Natural killer cell (primary cell): ENCODE results near the gene PKP4. TPM values are rescaled to one million over a fixed set of nuclear protein-coding genes. Genes with fewer than 3 reads are reported as not detected.

Experiments used
- ATAC-seq, 3 donors: fragments of 150-1000 bp in 2 of 3; fragments of 200-7000 bp in 1 of 3; cut with Tn5 transposase; 1 replicate in 1 of 3; 2 replicates in 2 of 3; pipeline ENCODE4 v1.10.0; 2021; ENCODE audit warnings: mild to moderate bottlenecking in 2 of 3, moderate library complexity in 2 of 3
- DNase-seq, 2 donors: peaks; one replicate each; pipeline versions ENCODE4 v3.0.0 to v3.0.0-alpha.2; 2013 to 2021; ENCODE audit warnings: mixed read lengths in 1 of 2
- H3K27ac ChIP-seq: one replicate; pipeline ENCODE4 v1.5.1; 2013; ENCODE audit warnings: mild to moderate bottlenecking, low read length
- H3K27me3 ChIP-seq: one replicate; pipeline ENCODE4 v1.6.1; 2013; ENCODE audit warnings: low read length; ENCODE audit not compliant: control insufficient read depth, insufficient read depth
- H3K36me3 ChIP-seq: one replicate; pipeline ENCODE4 v1.6.1; 2013; ENCODE audit warnings: low read length; ENCODE audit not compliant: control insufficient read depth, insufficient read depth
- H3K4me1 ChIP-seq: one replicate; pipeline ENCODE4 v1.6.1; 2013; ENCODE audit warnings: low read length; ENCODE audit not compliant: control insufficient read depth, insufficient read depth
- H3K4me3 ChIP-seq: one replicate; pipeline ENCODE4 v1.5.1; 2013; ENCODE audit warnings: low read length
- H3K9me3 ChIP-seq: one replicate; pipeline ENCODE4 v1.6.1; 2013; ENCODE audit warnings: low read length; ENCODE audit not compliant: control insufficient read depth, insufficient read depth
- H3K27ac Mint-ChIP-seq, 2 donors: one replicate each; pipeline ENCODE4 v1.8.0; 2022; ENCODE audit warnings: mild to moderate bottlenecking in 2 of 2, mixed read lengths in 2 of 2, moderate library complexity in 1 of 2
- H3K27me3 Mint-ChIP-seq, 2 donors: one replicate each; pipeline ENCODE4 v1.8.0; 2022; ENCODE audit warnings: low read depth in 2 of 2, mixed read lengths in 2 of 2
- H3K36me3 Mint-ChIP-seq: one replicate; pipeline ENCODE4 v1.8.0; 2022; ENCODE audit warnings: mixed read lengths
- H3K4me1 Mint-ChIP-seq, 2 donors: one replicate each; pipeline ENCODE4 v1.8.0; 2022; ENCODE audit warnings: mixed read lengths in 2 of 2
- H3K4me3 Mint-ChIP-seq: one replicate; pipeline ENCODE4 v1.8.0; 2022; ENCODE audit warnings: mild to moderate bottlenecking, moderate library complexity, mixed read lengths
- H3K9me3 Mint-ChIP-seq, 2 donors: one replicate each; pipeline ENCODE4 v1.8.0; 2022; ENCODE audit warnings: mixed read lengths in 2 of 2
- WGBS: methylation state at CpG from one replicate; pipeline ENCODE4 v1.1.7; 2013; ENCODE audit warnings: missing lambda C conversion rate; ENCODE audit not compliant: insufficient coverage; 5-methylcytosine and 5-hydroxymethylcytosine counted together
- intact Hi-C: fragments of 100-400 bp; cut with micrococcal nuclease; formaldehyde crosslinking; loops from one replicate; pipeline ENCODE4 v1.14.2; 2022
- total RNA-seq, 4 donors: library from RNA; stranded (reverse); fragments of 120-200 nt in 1 of 4; gene quantifications; one replicate each; pipeline versions ENCODE4 v1.2.3 to v1.2.4, GENCODE V29; 2013 to 2022
- TF ChIP-seq, protein P1 (sequence below): fragments of 200-600 bp; IDR thresholded peaks from one replicate; pipeline ENCODE4 v1.8.0; 2022; ENCODE audit warnings: antibody characterized with exemption

Gene PKP4
- total RNA-seq, 3 donors from 2014 or later (not counting 1 experiment from before 2014, with no cell fraction given): 5.9 to 8.4 (median 7.2) TPM

DNA sequence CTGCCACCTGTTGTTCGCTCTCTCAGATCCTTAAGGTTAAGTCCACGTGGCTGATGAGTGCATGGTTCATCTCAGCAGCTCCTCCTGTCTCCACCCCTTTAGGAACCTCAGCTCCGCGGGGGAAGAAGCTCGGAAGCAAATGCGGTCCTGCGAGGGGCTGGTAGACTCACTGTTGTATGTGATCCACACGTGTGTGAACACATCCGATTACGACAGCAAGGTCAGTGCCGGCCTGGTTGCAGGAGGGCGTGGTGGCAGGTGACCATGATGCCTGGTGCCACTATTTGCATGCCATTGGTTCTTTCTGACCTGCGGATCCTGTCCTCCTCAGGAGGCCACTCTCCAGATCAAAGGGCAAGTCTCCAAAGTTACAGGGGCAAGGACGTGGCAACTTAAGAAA is 204.5 kb downstream of the PKP4 start:
- Mint-ChIP-seq H3K27me3 (no peaks in the 10 kb centered on the region), H3K4me1 (no peaks in the 10 kb centered on the region), H3K9me3 (no peaks in the 10 kb centered on the region), H3K27ac (no peak overlapping the region), H3K36me3 (no peaks in the 10 kb centered on the region), H3K4me3 (no peak overlapping the region)
- intact Hi-C loops: no loop called here
- ATAC-seq (no peak), DNase-seq (no peak)
- Histone ChIP-seq H3K9me3 (no peaks in the 10 kb centered on the region), H3K27ac (no peak overlapping the region), H3K4me1 (no peaks in the 10 kb centered on the region), H3K4me3 (no peak overlapping the region), H3K27me3 (no peaks in the 10 kb centered on the region), H3K36me3 (no peaks in the 10 kb centered on the region)
- WGBS: 96% methylated on average over 14 of the region's 14 CpGs
- TF ChIP-seq, protein P1, sequence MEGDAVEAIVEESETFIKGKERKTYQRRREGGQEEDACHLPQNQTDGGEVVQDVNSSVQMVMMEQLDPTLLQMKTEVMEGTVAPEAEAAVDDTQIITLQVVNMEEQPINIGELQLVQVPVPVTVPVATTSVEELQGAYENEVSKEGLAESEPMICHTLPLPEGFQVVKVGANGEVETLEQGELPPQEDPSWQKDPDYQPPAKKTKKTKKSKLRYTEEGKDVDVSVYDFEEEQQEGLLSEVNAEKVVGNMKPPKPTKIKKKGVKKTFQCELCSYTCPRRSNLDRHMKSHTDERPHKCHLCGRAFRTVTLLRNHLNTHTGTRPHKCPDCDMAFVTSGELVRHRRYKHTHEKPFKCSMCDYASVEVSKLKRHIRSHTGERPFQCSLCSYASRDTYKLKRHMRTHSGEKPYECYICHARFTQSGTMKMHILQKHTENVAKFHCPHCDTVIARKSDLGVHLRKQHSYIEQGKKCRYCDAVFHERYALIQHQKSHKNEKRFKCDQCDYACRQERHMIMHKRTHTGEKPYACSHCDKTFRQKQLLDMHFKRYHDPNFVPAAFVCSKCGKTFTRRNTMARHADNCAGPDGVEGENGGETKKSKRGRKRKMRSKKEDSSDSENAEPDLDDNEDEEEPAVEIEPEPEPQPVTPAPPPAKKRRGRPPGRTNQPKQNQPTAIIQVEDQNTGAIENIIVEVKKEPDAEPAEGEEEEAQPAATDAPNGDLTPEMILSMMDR: no peak

DNA sequence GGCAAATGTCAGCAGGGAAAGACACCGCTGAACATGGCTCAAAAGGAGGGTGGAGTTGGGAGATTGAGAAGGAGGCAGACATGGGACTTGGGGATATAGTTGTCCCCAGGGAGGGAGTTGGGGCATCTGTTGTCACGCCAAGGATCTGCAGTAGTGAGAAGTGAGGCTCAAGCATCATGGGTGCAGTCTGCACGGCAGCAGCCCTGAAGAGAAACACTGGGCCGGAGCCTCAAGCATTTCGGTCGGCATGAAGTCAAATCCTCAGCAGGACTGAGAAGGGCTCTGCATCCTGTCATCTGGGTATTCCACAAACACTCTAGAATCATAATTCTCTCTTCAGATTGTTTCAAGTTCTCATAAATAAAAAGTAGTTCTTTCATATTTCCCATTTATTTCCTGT is 205.7 kb downstream of the PKP4 start:
- ATAC-seq (no peak), DNase-seq (no peak)
- TF ChIP-seq, protein P1: no peak
- no peak overlapping the region for H3K4me3 ChIP-seq
- no peaks in the 10 kb centered on the region for H3K27me3 ChIP-seq
- Mint-ChIP-seq H3K27me3 (no peaks in the 10 kb centered on the region), H3K9me3 (no peaks in the 10 kb centered on the region), H3K4me3 (no peak overlapping the region), H3K4me1 (no peaks in the 10 kb centered on the region), H3K36me3 (no peaks in the 10 kb centered on the region), H3K27ac (no peak overlapping the region)
- H3K4me1 ChIP-seq: no peaks in the 10 kb centered on the region
- intact Hi-C loops: no loop called here
- H3K36me3 ChIP-seq: no peaks in the 10 kb centered on the region
- H3K9me3 ChIP-seq: no peaks in the 10 kb centered on the region
- H3K27ac ChIP-seq: no peak overlapping the region
- 98% methylated on average over 6 of the region's 6 CpGs for WGBS

DNA sequence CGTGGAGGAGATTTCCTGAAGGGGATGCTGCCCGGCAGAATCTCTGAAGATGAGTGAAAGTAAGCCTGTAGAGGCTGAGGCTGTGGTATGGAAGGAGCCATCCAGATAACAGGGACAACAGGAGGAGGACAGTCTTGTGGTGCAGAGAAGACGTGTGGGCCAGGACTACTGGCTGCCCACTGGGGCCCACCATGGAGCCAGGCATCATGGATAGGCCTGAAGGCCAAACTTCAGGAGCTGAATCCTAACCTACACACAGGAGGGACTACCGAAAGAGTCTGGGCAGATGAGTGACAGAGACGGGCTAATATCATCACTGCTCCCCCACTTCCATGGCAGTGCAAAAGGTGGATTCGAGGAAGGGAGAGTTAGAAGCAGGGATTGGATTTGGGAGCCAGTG is 207.0 kb downstream of the PKP4 start:
- Histone ChIP-seq H3K27me3 (no peaks in the 10 kb centered on the region), H3K4me3 (no peak overlapping the region), H3K36me3 (no peaks in the 10 kb centered on the region), H3K27ac (no peak overlapping the region), H3K9me3 (no peaks in the 10 kb centered on the region), H3K4me1 (no peaks in the 10 kb centered on the region)
- TF ChIP-seq, protein P1: no peak
- Mint-ChIP-seq H3K36me3 (no peaks in the 10 kb centered on the region), H3K27ac (no peak overlapping the region), H3K4me1 (no peaks in the 10 kb centered on the region), H3K27me3 (no peaks in the 10 kb centered on the region), H3K9me3 (no peaks in the 10 kb centered on the region), H3K4me3 (no peak overlapping the region)
- intact Hi-C loops: no loop called here
- ATAC-seq (no peak), DNase-seq (no peak)
- WGBS: 98% methylated on average over 5 of the region's 6 CpGs

DNA sequence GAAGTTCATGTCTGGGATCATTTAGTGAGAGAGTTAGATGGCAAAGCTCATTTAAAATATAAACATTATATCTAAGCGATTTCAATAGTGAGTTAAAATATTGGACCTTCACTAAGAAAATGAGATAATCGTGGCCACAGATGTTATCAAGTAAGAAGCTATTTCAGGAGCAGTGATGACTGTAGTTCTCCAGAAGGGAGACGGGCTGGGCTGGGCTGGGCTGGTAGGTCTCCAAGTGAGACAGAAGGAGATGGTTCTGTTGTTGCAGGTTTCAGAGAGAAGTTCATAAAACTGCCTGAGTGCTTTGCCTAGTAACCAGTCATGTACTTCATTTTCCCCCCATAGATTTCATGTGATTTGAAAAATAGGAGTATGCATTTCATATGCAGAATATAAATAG is 208.2 kb downstream of the PKP4 start:
- no peak overlapping the region for H3K4me3 Mint-ChIP-seq
- Histone ChIP-seq H3K4me3 (no peak overlapping the region), H3K27ac (no peak overlapping the region), H3K36me3 (no peaks in the 10 kb centered on the region), H3K4me1 (no peaks in the 10 kb centered on the region), H3K9me3 (no peaks in the 10 kb centered on the region), H3K27me3 (no peaks in the 10 kb centered on the region)
- intact Hi-C loops: no loop called here
- no peaks in the 10 kb centered on the region for H3K36me3 Mint-ChIP-seq
- ATAC-seq (no peak), DNase-seq (no peak)
- H3K4me1 Mint-ChIP-seq: no peaks in the 10 kb centered on the region
- no peak overlapping the region for H3K27ac Mint-ChIP-seq
- no peaks in the 10 kb centered on the region for H3K27me3 Mint-ChIP-seq
- TF ChIP-seq, protein P1: no peak
- H3K9me3 Mint-ChIP-seq: no peaks in the 10 kb centered on the region
- WGBS: 82% methylated on average over 3 of the region's 3 CpGs
